Measurements from ENCODE around the gene ULK4.
"Not testable (repeated sequence)": the region's sequence is repeated elsewhere in the genome, so short reads cannot be mapped to it uniquely, and the experiment has no call there.

ULK4 gene

GRCh38 chr3:41749988-41750387 is 211.9 kb downstream of the ULK4 start:
- no peak for DNase-seq

DNA sequence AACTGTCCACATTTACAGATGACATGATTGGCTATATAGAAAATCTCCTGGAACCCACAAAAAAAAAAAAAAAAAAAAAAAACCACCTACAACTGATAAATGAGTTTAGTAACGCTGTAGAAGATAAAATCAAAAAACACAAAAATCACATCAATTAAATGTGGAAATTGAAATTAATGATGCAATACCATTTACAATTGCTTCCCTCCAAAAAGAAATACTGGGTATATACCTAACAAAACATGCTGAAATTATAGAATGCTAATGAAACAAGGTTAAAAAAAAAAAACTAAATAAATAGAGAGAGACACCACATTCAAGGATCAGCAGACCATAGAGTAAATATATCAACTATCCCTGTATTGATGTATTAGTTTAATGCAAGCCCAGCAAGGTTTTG is 215.7 kb downstream of the ULK4 start:
- no peak for DNase-seq

DNA sequence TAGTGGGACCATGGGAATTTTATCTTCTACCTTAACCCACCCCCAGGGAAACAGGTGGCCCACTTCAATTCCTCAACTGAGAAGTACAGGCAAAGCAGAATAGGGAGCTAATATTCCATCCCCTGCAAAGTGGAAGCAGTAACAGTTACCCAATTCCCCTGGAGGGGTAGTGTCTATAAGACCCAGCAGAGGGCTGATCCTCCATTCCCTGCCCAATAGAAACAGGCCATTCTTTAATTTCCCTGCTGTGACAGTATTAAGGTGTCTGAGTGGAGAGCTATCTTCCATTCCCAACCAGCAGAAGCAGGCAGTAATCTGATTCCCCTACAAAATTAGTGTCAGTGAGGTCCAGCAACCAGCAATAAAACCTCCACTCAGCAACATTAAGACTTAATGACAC is 219.8 kb downstream of the ULK4 start:
- DNase-seq, result no peak

DNA sequence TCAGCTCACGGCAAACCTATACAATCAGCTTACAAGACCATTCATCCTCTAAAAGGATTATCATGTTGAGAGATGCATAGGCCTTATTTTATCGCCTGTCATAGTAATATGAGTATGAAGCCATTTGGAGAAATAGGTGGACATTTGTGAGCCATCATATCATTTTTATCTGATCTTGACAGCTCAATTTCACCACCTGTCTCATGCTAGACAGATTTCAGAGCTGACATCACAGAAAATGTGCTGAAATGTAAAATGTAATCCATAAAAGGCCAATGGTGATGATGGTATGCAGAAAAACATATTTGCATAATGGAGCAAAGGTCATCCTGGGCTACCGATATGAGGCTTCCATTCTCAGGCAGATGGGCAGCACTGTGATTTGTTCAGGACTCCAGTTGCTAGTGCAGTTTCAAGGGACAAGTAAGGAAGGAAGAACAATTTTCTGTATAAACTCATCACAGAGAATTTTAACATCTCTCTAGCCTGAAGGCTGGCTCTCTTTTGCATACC is 221.5 kb downstream of the ULK4 start:
- DNase-seq, result no peak

DNA sequence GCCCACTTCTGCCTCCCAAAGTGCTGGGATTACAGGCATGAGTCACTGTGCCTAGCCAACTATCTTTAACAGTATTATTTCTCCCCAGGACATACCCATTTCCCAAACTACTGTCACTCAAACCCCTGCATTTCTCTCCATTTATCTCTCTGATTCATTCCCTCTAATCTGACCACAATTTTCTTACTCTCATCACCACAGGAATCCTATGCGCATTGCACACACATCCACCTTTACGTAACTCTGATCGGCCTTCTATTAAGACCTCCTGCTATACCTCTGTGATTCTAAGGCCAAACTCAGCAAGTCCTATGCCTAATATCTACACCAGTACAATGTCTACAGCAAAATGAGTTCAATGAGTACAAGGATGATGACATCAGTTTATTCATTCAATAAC is 235.0 kb downstream of the ULK4 start:
- no peak for DNase-seq

- no peak for DNase-seq
Measured at GRCh38 chr3:41717641-41718040, 244.3 kb downstream of the ULK4 start.

GRCh38 chr3:41716471-41716870 is 245.4 kb downstream of the ULK4 start:
- DNase-seq, result no peak

DNA sequence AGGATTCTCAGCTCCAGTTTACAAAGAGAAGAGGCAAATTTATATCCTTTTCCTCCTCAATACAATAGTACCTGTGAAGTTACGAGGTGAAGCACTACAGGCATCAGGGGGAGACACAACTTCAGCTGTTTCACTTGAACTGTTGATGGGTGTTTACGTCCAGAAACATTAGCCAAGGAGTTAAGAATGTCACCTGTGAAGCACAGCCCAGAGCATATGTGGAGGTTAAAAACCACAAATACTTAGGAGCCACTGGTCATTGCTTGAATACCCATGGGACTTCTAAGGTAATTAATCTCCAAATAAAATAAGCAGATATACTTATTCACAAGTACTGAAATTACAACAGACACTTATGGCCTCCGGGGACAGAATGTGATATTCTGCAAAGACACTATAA is 246.5 kb downstream of the ULK4 start:
- no peak for DNase-seq

GRCh38 chr3:41711651-41712050 is 250.3 kb downstream of the ULK4 start:
- no peak for DNase-seq

GRCh38 chr3:41710646-41711388 is 251.1 kb downstream of the ULK4 start:
- peak; percentile 17 for DNase-seq

- DNase-seq, result not testable (repeated sequence)
Measured at GRCh38 chr3:41709213-41709612, 252.7 kb downstream of the ULK4 start.

- no peak for DNase-seq
Measured at GRCh38 chr3:41708176-41708575, 253.7 kb downstream of the ULK4 start.

DNA sequence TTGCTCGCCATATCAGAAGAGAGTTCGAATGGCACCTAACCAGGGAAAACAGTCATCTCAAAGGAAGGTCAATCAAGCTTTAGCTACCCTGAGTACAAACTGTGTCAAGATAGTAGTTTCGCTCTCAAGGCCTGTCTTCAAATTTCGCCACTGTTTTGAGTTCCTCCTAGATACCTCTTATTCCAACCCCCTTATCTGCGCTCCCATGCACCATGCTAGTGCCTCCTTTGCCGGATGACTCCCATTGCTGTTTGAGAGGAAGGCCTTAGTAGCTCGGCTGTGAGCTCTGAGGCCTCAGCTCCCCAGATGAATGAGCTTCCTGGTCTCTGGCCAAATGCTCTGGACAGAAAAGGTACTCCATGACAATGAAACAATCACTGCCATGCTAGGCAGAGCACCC is 256.0 kb downstream of the ULK4 start:
- no peak for DNase-seq

DNA sequence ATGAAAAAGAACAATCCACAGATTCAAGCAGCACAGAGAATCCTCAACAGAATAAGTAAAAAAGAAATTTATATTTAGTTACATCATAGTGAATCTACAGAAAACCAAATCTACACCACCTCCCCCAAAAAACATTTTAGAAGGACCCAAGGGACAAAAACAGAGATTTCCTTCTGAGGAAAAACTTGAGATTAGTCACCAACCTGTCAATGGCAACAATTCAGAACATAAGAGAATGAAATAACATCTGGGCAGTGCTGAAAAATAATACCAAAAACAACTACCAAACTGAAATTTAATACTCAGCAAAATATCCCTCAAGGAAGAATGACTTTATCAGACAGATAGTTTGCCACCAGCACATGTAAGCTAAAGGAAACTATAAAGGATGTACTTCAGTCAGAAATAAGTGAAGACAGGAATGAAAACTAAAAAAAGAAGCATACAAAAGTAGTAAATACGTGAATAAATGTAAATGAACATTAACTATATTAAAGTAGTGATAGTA is 260.7 kb downstream of the ULK4 start:
- DNase-seq, result no peak

GRCh38 chr3:41700155-41700554 is 261.7 kb downstream of the ULK4 start:
- DNase-seq, result no peak

DNA sequence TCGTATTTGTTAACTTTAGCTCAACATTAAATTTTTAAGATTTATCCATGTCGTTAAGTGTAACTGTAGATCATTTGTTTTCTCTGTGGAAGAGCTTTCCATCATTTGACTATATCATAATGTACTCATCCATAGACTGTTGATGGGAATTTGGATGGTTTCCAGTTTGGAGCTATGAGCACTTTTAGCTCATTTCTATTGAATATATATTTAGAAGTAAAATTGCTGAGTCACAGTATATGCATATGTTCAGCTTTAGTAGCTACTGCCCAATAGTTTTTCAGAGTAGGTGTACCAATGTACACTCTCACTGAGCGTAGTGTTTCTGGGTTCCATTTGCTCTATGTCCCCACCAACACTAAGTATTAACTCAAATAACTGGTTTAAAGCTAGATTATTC is 263.0 kb downstream of the ULK4 start:
- no peak for DNase-seq

DNA sequence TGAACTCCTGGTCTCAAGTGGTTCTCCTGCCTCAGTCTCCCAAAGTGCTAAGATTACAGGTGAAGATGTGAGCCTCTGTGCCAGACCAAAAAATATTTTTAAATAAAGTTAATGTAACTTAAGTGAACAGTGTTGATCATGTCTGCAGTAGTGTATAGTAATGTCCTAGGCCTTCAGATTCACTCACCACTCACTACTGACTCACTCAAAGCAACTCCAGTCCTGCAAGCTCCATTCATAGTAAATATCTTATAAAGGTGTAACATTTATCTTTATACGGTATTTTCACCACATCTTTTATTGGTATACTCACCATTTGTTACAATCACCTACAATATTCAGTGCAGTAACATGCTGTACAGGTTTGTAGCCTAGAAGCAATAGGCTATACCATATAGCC is 264.2 kb downstream of the ULK4 start:
- no peak for DNase-seq

- not testable (repeated sequence) for DNase-seq
Measured at GRCh38 chr3:41695806-41696205, 266.1 kb downstream of the ULK4 start.

DNA sequence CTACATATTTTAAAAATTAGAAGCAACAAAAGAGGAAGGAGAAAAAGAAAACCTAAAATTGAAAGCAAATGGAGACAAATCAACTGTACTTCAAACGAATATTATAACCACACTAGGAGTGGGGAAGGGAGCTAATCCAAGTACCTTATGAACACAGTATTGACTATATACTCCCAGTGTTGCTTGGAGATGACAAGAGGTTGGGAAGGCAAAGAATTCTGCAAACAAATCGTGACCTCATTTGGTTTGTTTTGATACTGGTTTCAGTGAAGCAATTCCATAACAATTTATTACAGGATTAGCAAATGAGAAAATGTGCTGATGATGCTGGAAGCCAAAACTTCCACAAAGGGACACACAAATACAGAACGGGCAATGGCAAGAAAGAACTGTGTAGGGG is 268.1 kb downstream of the ULK4 start:
- DNase-seq, result no peak

GRCh38 chr3:41690766-41691563 is 270.9 kb downstream of the ULK4 start:
- DNase-seq, result no peak

GRCh38 chr3:41688595-41689380 is 273.1 kb downstream of the ULK4 start:
- DNase-seq, result no peak

GRCh38 chr3:41684797-41685735 is 276.8 kb downstream of the ULK4 start:
- no peak for DNase-seq
